ENCODE measurements around the gene SLC28A3. TPM values are rescaled to one million over a fixed set of nuclear protein-coding genes. Genes with fewer than 3 reads are reported as not detected.

Gene SLC28A3
- total RNA-seq, 1 experiment from 2014 or later: not detected

DNA sequence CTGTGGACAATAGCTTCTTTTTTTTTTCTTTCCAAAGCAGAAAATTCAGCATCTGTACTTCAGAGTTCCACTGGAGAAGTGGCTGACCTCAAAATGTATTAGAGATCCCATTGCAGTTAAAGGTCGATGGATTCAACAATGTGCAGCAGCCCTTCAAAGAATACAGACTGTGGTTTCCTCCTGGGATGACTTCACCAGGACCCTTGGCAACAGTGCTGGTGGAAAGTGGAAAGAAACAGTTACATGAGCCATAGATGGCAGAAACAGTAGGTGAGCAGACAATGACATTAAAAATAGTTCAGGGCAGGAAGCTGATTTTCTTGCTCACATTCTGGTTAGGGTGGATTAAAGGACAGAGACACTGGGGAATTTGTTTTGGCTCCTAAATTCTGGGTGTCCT lies 62.4 kb downstream of the SLC28A3 start:
- POLR2A ChIA-PET: no interaction called here

DNA sequence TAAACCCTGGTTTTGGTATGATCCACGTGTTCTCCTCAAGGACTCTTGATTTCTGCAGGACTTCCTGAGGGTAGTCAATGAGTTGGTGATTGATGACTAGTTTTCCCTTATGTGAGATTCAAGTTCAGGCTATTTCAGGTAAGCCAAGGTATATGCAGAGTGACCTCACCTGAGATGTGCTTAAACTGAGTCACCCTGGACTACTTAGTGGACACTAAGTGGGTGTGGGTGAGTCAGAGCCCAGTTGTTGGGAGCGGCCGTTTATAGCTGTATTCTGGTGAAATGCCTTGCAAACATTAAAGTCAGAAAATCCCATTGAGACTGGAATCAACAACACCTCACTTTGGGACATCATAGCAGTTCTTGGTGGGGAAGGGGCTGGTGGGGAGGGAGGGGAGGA lies 62.9 kb downstream of the SLC28A3 start:
- no TSS peak for BruUV-seq (replicated peaks)
- Histone ChIP-seq H3K9me3 (ENCODE audit: control insufficient read depth, insufficient read depth, low read depth, low read length) (no peaks in the 10 kb centered on the region), H3K4me3 (ENCODE audit: low read depth in 2 of 2, low read length in 2 of 2) (no peak overlapping the region), H3K4me1 (ENCODE audit: control insufficient read depth, insufficient read depth, low read length) (no peaks in the 10 kb centered on the region), H3K27ac (ENCODE audit: low read length) (no peak overlapping the region), H3K36me3 (ENCODE audit: control insufficient read depth, insufficient read depth, low read length) (no peaks in the 10 kb centered on the region), H3K27me3 (ENCODE audit: control insufficient read depth, insufficient read depth, low read length) (no peaks in the 10 kb centered on the region; the same call in 1 of the 2 replicates)
- in situ Hi-C loops (cut with HindIII; ENCODE audit: low pct_unique_long_range_greater_than_20kb, low sequenced_read_pairs) (no loop called here), intact Hi-C loops (cut with micrococcal nuclease; ENCODE audit: unreplicated experiment) (no loop called here)
- TF ChIP-seq POLR2AphosphoS5 (IDR thresholded peaks at IDR 0.05; ENCODE audit: low read depth, low read length) (no peak), SIN3A (IDR thresholded peaks at IDR 0.05; ENCODE audit: borderline replicate concordance, insufficient read depth, low read depth, low read length) (no peak), TCF7L2 (IDR thresholded peaks at IDR 0.05; ENCODE audit: low read depth, low read length) (no peak)
- TF ChIP-seq, protein P1, sequence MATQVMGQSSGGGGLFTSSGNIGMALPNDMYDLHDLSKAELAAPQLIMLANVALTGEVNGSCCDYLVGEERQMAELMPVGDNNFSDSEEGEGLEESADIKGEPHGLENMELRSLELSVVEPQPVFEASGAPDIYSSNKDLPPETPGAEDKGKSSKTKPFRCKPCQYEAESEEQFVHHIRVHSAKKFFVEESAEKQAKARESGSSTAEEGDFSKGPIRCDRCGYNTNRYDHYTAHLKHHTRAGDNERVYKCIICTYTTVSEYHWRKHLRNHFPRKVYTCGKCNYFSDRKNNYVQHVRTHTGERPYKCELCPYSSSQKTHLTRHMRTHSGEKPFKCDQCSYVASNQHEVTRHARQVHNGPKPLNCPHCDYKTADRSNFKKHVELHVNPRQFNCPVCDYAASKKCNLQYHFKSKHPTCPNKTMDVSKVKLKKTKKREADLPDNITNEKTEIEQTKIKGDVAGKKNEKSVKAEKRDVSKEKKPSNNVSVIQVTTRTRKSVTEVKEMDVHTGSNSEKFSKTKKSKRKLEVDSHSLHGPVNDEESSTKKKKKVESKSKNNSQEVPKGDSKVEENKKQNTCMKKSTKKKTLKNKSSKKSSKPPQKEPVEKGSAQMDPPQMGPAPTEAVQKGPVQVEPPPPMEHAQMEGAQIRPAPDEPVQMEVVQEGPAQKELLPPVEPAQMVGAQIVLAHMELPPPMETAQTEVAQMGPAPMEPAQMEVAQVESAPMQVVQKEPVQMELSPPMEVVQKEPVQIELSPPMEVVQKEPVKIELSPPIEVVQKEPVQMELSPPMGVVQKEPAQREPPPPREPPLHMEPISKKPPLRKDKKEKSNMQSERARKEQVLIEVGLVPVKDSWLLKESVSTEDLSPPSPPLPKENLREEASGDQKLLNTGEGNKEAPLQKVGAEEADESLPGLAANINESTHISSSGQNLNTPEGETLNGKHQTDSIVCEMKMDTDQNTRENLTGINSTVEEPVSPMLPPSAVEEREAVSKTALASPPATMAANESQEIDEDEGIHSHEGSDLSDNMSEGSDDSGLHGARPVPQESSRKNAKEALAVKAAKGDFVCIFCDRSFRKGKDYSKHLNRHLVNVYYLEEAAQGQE (IDR thresholded peaks at IDR 0.05; ENCODE audit: insufficient read depth in 1 of 2, low read depth in 2 of 2, low read length in 1 of 2): no peak
- TF ChIP-seq, protein P2, sequence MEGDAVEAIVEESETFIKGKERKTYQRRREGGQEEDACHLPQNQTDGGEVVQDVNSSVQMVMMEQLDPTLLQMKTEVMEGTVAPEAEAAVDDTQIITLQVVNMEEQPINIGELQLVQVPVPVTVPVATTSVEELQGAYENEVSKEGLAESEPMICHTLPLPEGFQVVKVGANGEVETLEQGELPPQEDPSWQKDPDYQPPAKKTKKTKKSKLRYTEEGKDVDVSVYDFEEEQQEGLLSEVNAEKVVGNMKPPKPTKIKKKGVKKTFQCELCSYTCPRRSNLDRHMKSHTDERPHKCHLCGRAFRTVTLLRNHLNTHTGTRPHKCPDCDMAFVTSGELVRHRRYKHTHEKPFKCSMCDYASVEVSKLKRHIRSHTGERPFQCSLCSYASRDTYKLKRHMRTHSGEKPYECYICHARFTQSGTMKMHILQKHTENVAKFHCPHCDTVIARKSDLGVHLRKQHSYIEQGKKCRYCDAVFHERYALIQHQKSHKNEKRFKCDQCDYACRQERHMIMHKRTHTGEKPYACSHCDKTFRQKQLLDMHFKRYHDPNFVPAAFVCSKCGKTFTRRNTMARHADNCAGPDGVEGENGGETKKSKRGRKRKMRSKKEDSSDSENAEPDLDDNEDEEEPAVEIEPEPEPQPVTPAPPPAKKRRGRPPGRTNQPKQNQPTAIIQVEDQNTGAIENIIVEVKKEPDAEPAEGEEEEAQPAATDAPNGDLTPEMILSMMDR (IDR thresholded peaks at IDR 0.05): no peak
- DNase-seq (ENCODE audit: low read depth, low spot score) (no peak), ATAC-seq (no peak)
- ChIA-PET POLR2A (no interaction called here), CTCF (no interaction called here)

More for the DNA sequence above, 62.4 kb downstream of the SLC28A3 start:
- CTCF ChIA-PET: no interaction called here
- intact Hi-C loops (cut with micrococcal nuclease; ENCODE audit: unreplicated experiment) (no loop called here), in situ Hi-C loops (cut with HindIII; ENCODE audit: low pct_unique_long_range_greater_than_20kb, low sequenced_read_pairs) (no loop called here)
- ATAC-seq (no peak), DNase-seq (ENCODE audit: low read depth, low spot score) (no peak)
- no peak overlapping the region for H3K4me3 ChIP-seq (ENCODE audit: low read depth in 2 of 2, low read length in 2 of 2)
- no peaks in the 10 kb centered on the region for H3K36me3 ChIP-seq (ENCODE audit: control insufficient read depth, insufficient read depth, low read length)
- no peak overlapping the region for H3K27ac ChIP-seq (ENCODE audit: low read length)
- no peaks in the 10 kb centered on the region; the same call in 1 of the 2 replicates for H3K27me3 ChIP-seq (ENCODE audit: control insufficient read depth, insufficient read depth, low read length)
- no TSS peak for BruUV-seq (replicated peaks)
- no peaks in the 10 kb centered on the region for H3K4me1 ChIP-seq (ENCODE audit: control insufficient read depth, insufficient read depth, low read length)
- H3K9me3 ChIP-seq (ENCODE audit: control insufficient read depth, insufficient read depth, low read depth, low read length): no peaks in the 10 kb centered on the region
- TF ChIP-seq, protein P2 (IDR thresholded peaks at IDR 0.05): no peak
- TF ChIP-seq, protein P1 (IDR thresholded peaks at IDR 0.05; ENCODE audit: insufficient read depth in 1 of 2, low read depth in 2 of 2, low read length in 1 of 2): no peak
- TF ChIP-seq TCF7L2 (IDR thresholded peaks at IDR 0.05; ENCODE audit: low read depth, low read length): no peak
- TF ChIP-seq SIN3A (IDR thresholded peaks at IDR 0.05; ENCODE audit: borderline replicate concordance, insufficient read depth, low read depth, low read length): no peak
- TF ChIP-seq POLR2AphosphoS5 (IDR thresholded peaks at IDR 0.05; ENCODE audit: low read depth, low read length): no peak
